Measurements from ENCODE around the gene EPB41L4B. TPM values are rescaled to one million over a fixed set of nuclear protein-coding genes. Genes with fewer than 3 reads are reported as not detected.

The EPB41L4B gene
- total and polyA plus RNA-seq, 4 donors, result 6.0 to 14.5 (median 12.2) TPM

GRCh38 chr9:109301012-109301411, 19.8 kb downstream of the EPB41L4B start:
- Histone ChIP-seq H3K27ac (ENCODE audit: low read depth in 1 of 2, low read length in 1 of 2) (no peak overlapping the region), H3K4me3 (no peak overlapping the region), H3K36me3 (ENCODE audit: control insufficient read depth in 4 of 4, insufficient read depth in 4 of 4, low read length in 4 of 4) (no peaks in the 10 kb centered on the region), H3K9ac (ENCODE audit: insufficient read depth in 1 of 2, low read length in 2 of 2) (no peak overlapping the region), H3K9me3 (ENCODE audit: control insufficient read depth in 4 of 4, insufficient read depth in 3 of 4, low read length in 3 of 4) (peaks cover 0 to 2% (median 0%) of the 10 kb centered on the region in 4 donors), H3K4me1 (ENCODE audit: control insufficient read depth in 5 of 5, insufficient read depth in 5 of 5, low read length in 5 of 5) (no peaks in the 10 kb centered on the region), H3K27me3 (ENCODE audit: control insufficient read depth in 3 of 3, insufficient read depth in 3 of 3, low read length in 2 of 3) (peaks cover 0 to 3% (median 0%) of the 10 kb centered on the region in 3 donors)
- no peak for DNase-seq
- TF ChIP-seq CTCF (IDR thresholded peaks at IDR 0.05; ENCODE audit: control extremely low read depth, extremely low read depth), result no peak
- 78 to 90% methylated on average over 2 of the region's 2 CpGs for WGBS, 2 donors
- no peak for ATAC-seq (ENCODE audit: insufficient read depth, low FRiP score)

GRCh38 chr9:109299891-109300290, 21.0 kb downstream of the EPB41L4B start:
- Histone ChIP-seq H3K9ac (ENCODE audit: insufficient read depth in 1 of 2, low read length in 2 of 2) (no peak overlapping the region), H3K36me3 (ENCODE audit: control insufficient read depth in 4 of 4, insufficient read depth in 4 of 4, low read length in 4 of 4) (no peaks in the 10 kb centered on the region), H3K4me1 (ENCODE audit: control insufficient read depth in 5 of 5, insufficient read depth in 5 of 5, low read length in 5 of 5) (no peaks in the 10 kb centered on the region), H3K9me3 (ENCODE audit: control insufficient read depth in 4 of 4, insufficient read depth in 3 of 4, low read length in 3 of 4) (peaks cover 0 to 2% (median 0%) of the 10 kb centered on the region in 4 donors), H3K27ac (ENCODE audit: low read depth in 1 of 2, low read length in 1 of 2) (no peak overlapping the region), H3K4me3 (no peak overlapping the region), H3K27me3 (ENCODE audit: control insufficient read depth in 3 of 3, insufficient read depth in 3 of 3, low read length in 2 of 3) (peaks cover 0 to 3% (median 0%) of the 10 kb centered on the region in 3 donors)
- 91% methylated on average over 11 of the region's 11 CpGs for WGBS, 2 donors
- ATAC-seq (ENCODE audit: insufficient read depth, low FRiP score), result no peak
- no peak for TF ChIP-seq CTCF (IDR thresholded peaks at IDR 0.05; ENCODE audit: control extremely low read depth, extremely low read depth)
- DNase-seq, result no peak

- DNase-seq (no peak), ATAC-seq (ENCODE audit: insufficient read depth, low FRiP score) (no peak)
- H3K4me1 ChIP-seq (ENCODE audit: control insufficient read depth in 5 of 5, insufficient read depth in 5 of 5, low read length in 5 of 5), result no peaks in the 10 kb centered on the region
- H3K9me3 ChIP-seq (ENCODE audit: control insufficient read depth in 4 of 4, insufficient read depth in 3 of 4, low read length in 3 of 4), result peaks cover 0 to 2% (median 0%) of the 10 kb centered on the region in 4 donors
- no peak for TF ChIP-seq CTCF (IDR thresholded peaks at IDR 0.05; ENCODE audit: control extremely low read depth, extremely low read depth)
- H3K27me3 ChIP-seq (ENCODE audit: control insufficient read depth in 3 of 3, insufficient read depth in 3 of 3, low read length in 2 of 3), result no peaks in the 10 kb centered on the region
- 15 to 19% methylated on average over 1 of the region's 1 CpG for WGBS, 2 donors
- H3K4me3 ChIP-seq, result no peak overlapping the region
- H3K27ac ChIP-seq (ENCODE audit: low read depth in 1 of 2, low read length in 1 of 2), result no peak overlapping the region
- H3K36me3 ChIP-seq (ENCODE audit: control insufficient read depth in 4 of 4, insufficient read depth in 4 of 4, low read length in 4 of 4), result no peaks in the 10 kb centered on the region
- no peak overlapping the region for H3K9ac ChIP-seq (ENCODE audit: insufficient read depth in 1 of 2, low read length in 2 of 2)
Measured at GRCh38 chr9:109297899-109298298, 23.0 kb downstream of the EPB41L4B start.

Data from lung (tissue), 12 donors.